Thoracic aorta (tissue), 2 donors: ENCODE data around the gene AMZ1. TPM values are rescaled to one million over a fixed set of nuclear protein-coding genes. Genes with fewer than 3 reads are reported as not detected.

ENCODE experiments used
- ATAC-seq: fragments of 150-250 bp; one replicate; pipeline ENCODE4 v1.8.0; 2017; ENCODE audit warnings: low read depth; ENCODE audit not compliant: insufficient number of reproducible peaks, low FRiP score
- DNase-seq: peaks from one replicate; pipeline ENCODE4 v3.0.0-alpha.2; 2020; ENCODE audit warnings: low spot score
- H3K27ac ChIP-seq, 2 donors: fragments of 200-600 bp; sonication (generic); 1 replicate in 1 of 2; 2 replicates in 1 of 2; pipeline ENCODE4 v1.5.1; 2016; ENCODE audit warnings: mild to moderate bottlenecking in 2 of 2, moderate library complexity in 2 of 2
- H3K27me3 ChIP-seq: fragments of 200-600 bp; sonication (generic); replicated peaks from 2 replicates; pipeline ENCODE4 v1.6.0; 2016; ENCODE audit warnings: mild to moderate bottlenecking; ENCODE audit not compliant: insufficient read depth
- H3K36me3 ChIP-seq: fragments of 200-600 bp; sonication (generic); one replicate; pipeline ENCODE4 v1.5.1; 2016
- H3K4me1 ChIP-seq, 2 donors: fragments of 200-600 bp; sonication (generic); 1 replicate in 1 of 2; 2 replicates in 1 of 2; pipeline versions ENCODE4 v1.5.1 to v1.6.0; 2016; ENCODE audit warnings: low read depth in 2 of 2, mild to moderate bottlenecking in 1 of 2; ENCODE audit not compliant: control insufficient read depth in 1 of 2
- H3K4me3 ChIP-seq: fragments of 200-600 bp; sonication (generic); 2 replicates; pipeline ENCODE4 v1.5.1; 2016; ENCODE audit warnings: mild to moderate bottlenecking
- H3K9me3 ChIP-seq: fragments of 200-600 bp; sonication (generic); 2 replicates; pipeline ENCODE4 v1.5.1; 2016
- total RNA-seq, 2 donors: library from RNA; depleted of rRNA; stranded (reverse); fragments of >200 nt; gene quantifications; one replicate each; pipeline versions ENCODE4 v1.1.0 to v1.2.3, GENCODE V29; 2016
- TF ChIP-seq, protein P1 (sequence below): fragments of 200-600 bp; sonication (generic); IDR thresholded peaks from one replicate; pipeline ENCODE4 v1.5.1; 2019; ENCODE audit warnings: antibody characterized with exemption

Gene AMZ1
- total RNA-seq, 2 donors from 2014 or later: 1.4 to 3.7 TPM

DNA sequence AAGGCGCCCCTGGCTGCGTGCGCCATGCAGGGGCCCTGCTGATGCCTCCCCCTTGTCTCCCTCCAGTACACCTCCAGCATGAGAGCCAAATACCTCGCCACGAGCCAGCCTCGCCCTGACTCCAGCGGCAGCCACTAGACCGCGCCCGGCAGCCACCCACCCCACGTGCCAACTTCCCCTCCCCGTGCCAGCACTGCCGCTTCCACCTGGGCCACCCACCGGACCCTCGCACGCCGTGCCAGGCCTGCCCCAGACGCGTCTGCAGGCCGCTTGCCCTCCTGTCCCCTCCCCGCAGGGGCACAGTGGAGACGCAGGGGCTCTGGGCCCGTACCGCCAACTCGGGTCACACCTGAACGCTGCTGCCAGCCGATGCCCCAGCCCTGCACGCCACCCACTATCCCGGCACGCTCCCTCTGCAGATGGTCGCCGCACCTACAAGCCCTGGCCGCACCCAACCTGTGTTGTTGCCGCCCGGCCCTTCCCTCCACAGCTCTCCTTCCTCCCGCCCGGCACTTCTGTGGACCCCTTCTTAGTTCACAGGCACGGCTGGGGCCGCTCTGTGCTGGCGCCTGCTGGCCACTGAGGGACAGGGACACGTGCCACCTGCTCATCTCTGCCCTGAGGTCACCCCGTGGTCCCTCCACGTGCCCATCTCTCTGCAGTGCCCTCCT, 26.3 kb upstream of the AMZ1 start:
- TF ChIP-seq, protein P1, sequence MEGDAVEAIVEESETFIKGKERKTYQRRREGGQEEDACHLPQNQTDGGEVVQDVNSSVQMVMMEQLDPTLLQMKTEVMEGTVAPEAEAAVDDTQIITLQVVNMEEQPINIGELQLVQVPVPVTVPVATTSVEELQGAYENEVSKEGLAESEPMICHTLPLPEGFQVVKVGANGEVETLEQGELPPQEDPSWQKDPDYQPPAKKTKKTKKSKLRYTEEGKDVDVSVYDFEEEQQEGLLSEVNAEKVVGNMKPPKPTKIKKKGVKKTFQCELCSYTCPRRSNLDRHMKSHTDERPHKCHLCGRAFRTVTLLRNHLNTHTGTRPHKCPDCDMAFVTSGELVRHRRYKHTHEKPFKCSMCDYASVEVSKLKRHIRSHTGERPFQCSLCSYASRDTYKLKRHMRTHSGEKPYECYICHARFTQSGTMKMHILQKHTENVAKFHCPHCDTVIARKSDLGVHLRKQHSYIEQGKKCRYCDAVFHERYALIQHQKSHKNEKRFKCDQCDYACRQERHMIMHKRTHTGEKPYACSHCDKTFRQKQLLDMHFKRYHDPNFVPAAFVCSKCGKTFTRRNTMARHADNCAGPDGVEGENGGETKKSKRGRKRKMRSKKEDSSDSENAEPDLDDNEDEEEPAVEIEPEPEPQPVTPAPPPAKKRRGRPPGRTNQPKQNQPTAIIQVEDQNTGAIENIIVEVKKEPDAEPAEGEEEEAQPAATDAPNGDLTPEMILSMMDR: no peak
- ATAC-seq (no peak), DNase-seq (no peak)
- Histone ChIP-seq H3K27ac (no peak overlapping the region), H3K4me1 (no peaks in the 10 kb centered on the region), H3K4me3 (no peak overlapping the region), H3K36me3 (peaks cover 25% of the 10 kb centered on the region), H3K9me3 (no peaks in the 10 kb centered on the region), H3K27me3 (no peaks in the 10 kb centered on the region)

DNA sequence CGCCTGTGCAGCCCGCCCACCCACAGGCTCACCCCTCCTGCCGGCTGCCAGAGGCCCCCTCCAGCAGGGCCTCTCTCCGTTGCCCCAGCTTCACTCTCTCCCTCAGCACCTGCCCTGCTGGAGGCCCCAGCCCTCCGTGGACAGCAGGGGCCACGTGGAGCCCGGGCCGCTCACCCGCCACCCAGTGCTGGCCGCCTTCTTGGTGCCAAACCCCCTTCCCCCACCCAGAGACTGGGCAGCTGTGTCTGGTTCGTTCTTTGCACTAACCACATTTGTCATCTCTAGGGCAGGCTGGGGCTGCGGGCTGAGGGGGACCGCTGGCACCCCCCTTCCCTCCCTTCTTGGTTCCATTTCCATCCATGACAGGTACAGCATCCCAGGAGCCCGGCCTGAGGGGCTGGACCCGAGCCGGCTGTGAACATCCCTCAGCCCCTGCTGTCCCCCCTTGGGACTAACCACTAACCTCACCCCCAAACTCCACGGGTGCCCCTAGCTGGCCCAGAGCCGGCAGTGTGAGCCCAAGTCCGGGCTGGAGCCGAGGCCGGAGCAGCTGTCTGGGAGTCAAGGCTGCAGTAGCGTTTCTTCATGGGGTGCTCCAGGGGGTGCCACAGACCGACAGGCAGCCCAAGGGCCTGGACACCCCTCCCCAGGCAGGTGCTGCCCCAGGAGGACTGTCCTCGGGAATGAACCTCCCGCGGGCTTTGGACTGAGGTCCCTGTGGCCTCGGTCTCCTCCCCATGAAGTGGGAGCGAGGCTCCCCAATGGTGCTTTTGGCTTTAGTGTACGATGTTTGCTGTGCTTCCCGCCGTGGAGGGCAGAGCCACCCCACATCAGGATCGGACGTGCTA, 25.5 kb upstream of the AMZ1 start:
- no peak for DNase-seq
- H3K4me1 ChIP-seq: no peaks in the 10 kb centered on the region
- H3K36me3 ChIP-seq: peaks cover 24% of the 10 kb centered on the region
- no peaks in the 10 kb centered on the region for H3K9me3 ChIP-seq
- no peak overlapping the region for H3K4me3 ChIP-seq
- no peak for ATAC-seq
- no peaks in the 10 kb centered on the region for H3K27me3 ChIP-seq
- TF ChIP-seq, protein P1: no peak
- H3K27ac ChIP-seq: no peak overlapping the region

DNA sequence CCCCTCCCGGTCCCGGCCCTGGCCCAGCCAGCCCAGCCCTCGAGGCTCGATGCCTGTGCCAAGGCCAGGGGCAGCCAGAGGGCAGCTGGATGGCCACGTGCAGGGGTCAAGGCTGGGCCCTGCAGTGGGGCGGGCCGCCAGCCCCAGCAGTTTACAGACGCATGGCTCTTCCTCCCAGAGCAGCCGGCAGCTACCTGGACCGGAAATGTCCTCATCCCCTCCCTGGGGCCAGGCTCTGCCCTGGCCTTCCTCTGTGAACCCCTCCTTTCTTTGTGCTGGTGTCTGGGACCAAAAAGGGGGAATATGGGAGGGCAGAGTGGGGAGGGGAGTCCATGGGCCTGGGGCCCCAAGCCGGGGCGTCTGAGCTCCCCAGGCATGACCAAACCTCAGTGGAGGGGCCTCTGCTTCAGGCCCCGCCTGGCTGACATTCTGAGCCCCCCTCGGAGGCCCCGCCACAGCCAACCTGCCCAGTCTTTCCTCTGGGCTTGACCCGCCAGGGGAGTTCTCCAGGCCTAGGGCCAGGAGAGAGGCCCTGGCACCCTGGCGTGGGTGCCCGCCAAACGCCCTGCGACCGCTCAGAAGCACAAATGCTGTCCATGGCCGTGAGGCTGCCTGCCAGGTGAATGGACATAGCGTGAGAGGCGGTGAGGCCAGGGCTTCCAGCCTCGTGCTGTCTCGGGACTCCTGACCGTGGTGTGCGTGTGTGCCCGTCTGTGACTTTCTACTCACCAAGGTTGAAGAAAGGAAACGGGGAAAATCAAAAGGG, 24.7 kb upstream of the AMZ1 start:
- H3K36me3 ChIP-seq: peaks cover 16% of the 10 kb centered on the region
- H3K9me3 ChIP-seq: no peaks in the 10 kb centered on the region
- DNase-seq (no peak), ATAC-seq (no peak)
- no peaks in the 10 kb centered on the region for H3K27me3 ChIP-seq
- H3K27ac ChIP-seq: no peak overlapping the region
- no peaks in the 10 kb centered on the region for H3K4me1 ChIP-seq
- no peak overlapping the region for H3K4me3 ChIP-seq
- TF ChIP-seq, protein P1: no peak

DNA sequence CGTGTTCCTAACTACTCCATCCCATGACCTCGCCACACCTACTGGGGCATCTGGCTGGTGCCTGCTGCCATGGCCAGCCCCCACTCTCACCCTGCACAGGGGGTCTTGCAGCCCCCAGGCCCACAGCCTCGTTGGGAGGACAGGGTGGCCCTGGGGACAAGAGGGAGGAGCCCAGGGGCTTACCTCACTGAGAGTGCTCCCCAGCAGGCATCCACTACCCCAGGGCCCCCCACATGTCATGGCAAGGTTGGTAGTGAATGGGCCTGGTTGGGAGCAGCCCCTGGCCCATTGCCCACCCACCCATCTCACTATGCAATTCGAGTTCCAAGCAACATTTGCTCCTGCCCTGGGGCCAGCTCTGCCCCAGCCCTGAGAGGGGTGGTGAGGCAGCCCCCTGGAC, 24.0 kb upstream of the AMZ1 start:
- ATAC-seq (no peak), DNase-seq (no peak)
- no peaks in the 10 kb centered on the region for H3K27me3 ChIP-seq
- peaks cover 14% of the 10 kb centered on the region for H3K36me3 ChIP-seq
- no peaks in the 10 kb centered on the region for H3K4me1 ChIP-seq
- H3K4me3 ChIP-seq: no peak overlapping the region
- TF ChIP-seq, protein P1: no peak
- H3K9me3 ChIP-seq: no peaks in the 10 kb centered on the region
- no peak overlapping the region for H3K27ac ChIP-seq

DNA sequence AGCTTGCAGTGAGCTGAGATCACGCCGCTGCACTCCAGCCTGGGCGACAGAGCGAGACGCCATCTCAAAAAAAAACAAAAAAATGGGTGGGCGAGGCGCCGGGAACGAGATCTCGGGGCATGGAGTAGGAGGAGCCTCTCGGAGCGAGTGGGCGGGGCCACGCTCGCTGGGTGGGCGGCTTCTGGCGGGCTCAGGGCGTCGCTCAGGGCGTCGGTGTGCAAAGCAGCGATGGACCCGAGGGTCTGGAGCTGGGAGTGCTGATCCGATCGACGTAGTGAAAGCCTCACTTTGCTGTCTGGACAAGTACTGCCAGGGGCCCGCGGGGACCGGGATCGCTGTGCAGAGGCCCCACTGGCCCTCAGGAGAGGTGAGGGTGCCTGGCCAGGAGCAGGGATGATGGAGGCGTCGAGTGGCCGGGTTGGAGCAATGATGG, 22.6 kb upstream of the AMZ1 start:
- H3K4me3 ChIP-seq: no peak overlapping the region
- H3K9me3 ChIP-seq: no peaks in the 10 kb centered on the region
- no peak overlapping the region for H3K27ac ChIP-seq
- H3K36me3 ChIP-seq: peaks cover 14% of the 10 kb centered on the region
- TF ChIP-seq, protein P1: no peak
- DNase-seq: no peak
- H3K27me3 ChIP-seq: no peaks in the 10 kb centered on the region
- ATAC-seq: no peak
- H3K4me1 ChIP-seq: no peaks in the 10 kb centered on the region
